Loucy (cell line): ENCODE measurements around the gene CEP72.

Experiments
- H2AFZ ChIP-seq: fragments of 200-600 bp; sonication (generic); 2 replicates; pipeline ENCODE4 v1.6.0; 2016; ENCODE audit warnings: antibody characterized with exemption, mild to moderate bottlenecking, low read length, moderate library complexity
- H3F3A ChIP-seq: fragments of 200-600 bp; 2 replicates; pipeline ENCODE4 v1.6.0; 2016; ENCODE audit warnings: antibody characterized with exemption, low read depth, mild to moderate bottlenecking
- H3K27me3 ChIP-seq: fragments of 200-600 bp; sonication (generic); 2 replicates; pipeline ENCODE4 v1.6.1; 2014; ENCODE audit warnings: low read length, mild to moderate bottlenecking; ENCODE audit not compliant: insufficient read depth, poor library complexity, severe bottlenecking
- H3K36me3 ChIP-seq: fragments of 200-600 bp; sonication (generic); 2 replicates; pipeline ENCODE4 v1.6.1; 2016; ENCODE audit warnings: low read length; ENCODE audit not compliant: insufficient read depth
- H3K4me1 ChIP-seq: fragments of 200-600 bp; sonication (generic); 2 replicates; pipeline ENCODE4 v1.5.1; 2014; ENCODE audit warnings: low read length, mild to moderate bottlenecking; ENCODE audit not compliant: insufficient read depth, poor library complexity, severe bottlenecking
- H3K4me2 ChIP-seq: fragments of 200-600 bp; sonication (generic); 2 replicates; pipeline ENCODE4 v1.6.0; 2014; ENCODE audit warnings: antibody characterized with exemption, low read length, low read depth, mild to moderate bottlenecking; ENCODE audit not compliant: poor library complexity, severe bottlenecking
- H3K4me3 ChIP-seq: fragments of 200-600 bp; sonication (generic); 2 replicates; pipeline ENCODE4 v1.5.1; 2014; ENCODE audit warnings: low read length, mild to moderate bottlenecking, mixed read lengths; ENCODE audit not compliant: poor library complexity, severe bottlenecking
- H3K79me2 ChIP-seq: fragments of 200-600 bp; sonication (generic); 2 replicates; pipeline ENCODE4 v1.6.1; 2014; ENCODE audit warnings: low read length; ENCODE audit not compliant: insufficient read depth
- H3K9ac ChIP-seq: fragments of 200-600 bp; sonication (generic); 2 replicates; pipeline ENCODE4 v1.6.0; 2014; ENCODE audit warnings: mild to moderate bottlenecking, low read depth, low read length, moderate library complexity; ENCODE audit not compliant: poor library complexity, severe bottlenecking
- H3K9me2 ChIP-seq: fragments of 200-600 bp; sonication (generic); replicated peaks from 2 replicates; pipeline ENCODE4 v1.6.1; 2016; ENCODE audit warnings: low read depth, low read length, mixed read lengths
- H3K9me3 ChIP-seq: fragments of 200-600 bp; sonication (generic); 2 replicates; pipeline ENCODE4 v1.6.1; 2014; ENCODE audit warnings: mild to moderate bottlenecking, antibody characterized with exemption, low read length, low read depth; ENCODE audit not compliant: insufficient read depth
- H4K20me1 ChIP-seq: fragments of 200-600 bp; sonication (generic); 2 replicates; pipeline ENCODE4 v1.6.0; 2014; ENCODE audit warnings: antibody characterized with exemption, low read length, mild to moderate bottlenecking; ENCODE audit not compliant: insufficient read depth, poor library complexity, severe bottlenecking
- CTCF ChIP-seq: fragments of 200-600 bp; sonication (generic); conservative IDR thresholded peaks from 2 replicates; pipeline ENCODE4 v1.5.1; 2014; ENCODE audit warnings: mild to moderate bottlenecking, antibody characterized with exemption, low read length
- EZH2phosphoT487 ChIP-seq: fragments of 200-600 bp; IDR thresholded peaks from 2 replicates; pipeline ENCODE4 v1.6.1; 2018; ENCODE audit warnings: antibody characterized with exemption, mild to moderate bottlenecking, moderate library complexity, borderline replicate concordance

Gene CEP72

GRCh38 chr5:652023-652515 lies 39.9 kb downstream of the CEP72 start:
- Histone ChIP-seq H3K4me1 (no peaks in the 10 kb centered on the region), H3K79me2 (no peaks in the 10 kb centered on the region)

GRCh38 chr5:652773-653350 lies 40.7 kb downstream of the CEP72 start:
- Histone ChIP-seq H3F3A (no peaks in the 10 kb centered on the region), H2AFZ (no peak overlapping the region), H3K4me3 (no peak overlapping the region), H3K27me3 (no peaks in the 10 kb centered on the region), H3K79me2 (no peaks in the 10 kb centered on the region), H3K36me3 (peaks cover 40% of the 10 kb centered on the region; the same call in 1 of the 2 replicates), H3K4me2 (no peak overlapping the region), H3K9me2 (no peaks in the 10 kb centered on the region), H3K9ac (no peak overlapping the region), H3K4me1 (no peaks in the 10 kb centered on the region), H4K20me1 (no peaks in the 10 kb centered on the region), H3K9me3 (no peaks in the 10 kb centered on the region)
- TF ChIP-seq CTCF (no peak), EZH2phosphoT487 (no peak)

More at GRCh38 chr5:652023-652515, 39.9 kb downstream of the CEP72 start:
- H2AFZ ChIP-seq = no peak overlapping the region
- no peak overlapping the region for H3K4me3 ChIP-seq
- H3K27me3 ChIP-seq = no peaks in the 10 kb centered on the region
- H3K4me2 ChIP-seq = no peak overlapping the region
- H4K20me1 ChIP-seq = no peaks in the 10 kb centered on the region
- no peaks in the 10 kb centered on the region for H3K9me2 ChIP-seq
- H3K9ac ChIP-seq = no peak overlapping the region
- no peaks in the 10 kb centered on the region for H3K9me3 ChIP-seq
- TF ChIP-seq EZH2phosphoT487 = no peak
- TF ChIP-seq CTCF = no peak
- no peaks in the 10 kb centered on the region for H3F3A ChIP-seq
- peaks cover 36% of the 10 kb centered on the region; the same call in 1 of the 2 replicates for H3K36me3 ChIP-seq

GRCh38 chr5:654071-654778 lies 42.1 kb downstream of the CEP72 start:
- peaks cover 37% of the 10 kb centered on the region; the same call in 1 of the 2 replicates for H3K36me3 ChIP-seq
- no peak overlapping the region for H3K4me2 ChIP-seq
- TF ChIP-seq EZH2phosphoT487 (no peak), CTCF (no peak)
- no peaks in the 10 kb centered on the region for H4K20me1 ChIP-seq
- no peak overlapping the region for H3K4me3 ChIP-seq
- no peaks in the 10 kb centered on the region for H3K4me1 ChIP-seq
- H3K9ac ChIP-seq = no peak overlapping the region
- no peaks in the 10 kb centered on the region for H3K9me3 ChIP-seq
- no peaks in the 10 kb centered on the region for H3F3A ChIP-seq
- no peak overlapping the region for H2AFZ ChIP-seq
- no peaks in the 10 kb centered on the region for H3K27me3 ChIP-seq
- H3K9me2 ChIP-seq = no peaks in the 10 kb centered on the region
- no peaks in the 10 kb centered on the region for H3K79me2 ChIP-seq
